GM19395 (cell line): Measurements from ENCODE around the gene PLCB4.
A peak's percentile ranks its signal among the peaks of the same experiment; 100 is the strongest.

Experiments
- ATAC-seq: cut with Tn5 transposase; IDR thresholded peaks from one replicate; pipeline ENCODE4 v1.9.1; 2021; ENCODE audit warnings: mild to moderate bottlenecking, moderate library complexity; ENCODE audit not compliant: unreplicated experiment

PLCB4 gene

GRCh38 chr20:9417665-9418064 is 348.8 kb downstream of the PLCB4 start:
- ATAC-seq = no peak

DNA sequence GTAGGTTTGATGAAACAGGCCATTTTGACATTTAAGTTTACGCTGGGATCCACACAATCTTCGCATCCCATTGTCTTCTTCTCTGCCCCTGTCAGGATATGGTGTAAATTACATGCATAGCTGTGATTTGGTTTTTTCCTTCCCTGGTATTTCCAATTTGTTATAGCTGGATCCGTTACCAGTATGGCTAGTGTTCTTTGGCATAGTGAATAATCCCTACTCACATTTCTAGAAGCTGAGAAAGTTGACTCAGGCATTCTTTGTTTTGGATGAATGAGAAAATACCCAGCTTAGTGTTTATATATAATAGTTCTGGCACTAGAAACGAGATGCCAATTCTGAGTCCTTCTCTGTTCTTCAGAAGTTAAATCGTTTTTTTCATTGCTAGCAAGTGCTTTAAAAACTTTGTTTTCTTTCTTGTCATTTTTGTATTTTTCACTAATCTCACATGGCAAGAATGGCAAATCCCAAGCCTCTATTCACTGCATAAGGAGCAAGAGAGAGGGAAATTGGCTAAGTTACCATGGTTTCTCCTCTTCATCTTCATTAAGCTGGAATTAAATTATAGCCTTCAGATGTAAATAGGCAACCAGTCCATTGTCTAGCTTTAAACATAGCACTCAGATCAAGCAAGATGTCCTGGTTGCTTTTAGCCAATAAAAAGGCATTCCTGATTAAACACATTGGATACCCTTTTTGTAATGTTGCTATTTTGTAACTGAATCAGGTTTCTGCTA is 353.6 kb downstream of the PLCB4 start:
- ATAC-seq = no peak

DNA sequence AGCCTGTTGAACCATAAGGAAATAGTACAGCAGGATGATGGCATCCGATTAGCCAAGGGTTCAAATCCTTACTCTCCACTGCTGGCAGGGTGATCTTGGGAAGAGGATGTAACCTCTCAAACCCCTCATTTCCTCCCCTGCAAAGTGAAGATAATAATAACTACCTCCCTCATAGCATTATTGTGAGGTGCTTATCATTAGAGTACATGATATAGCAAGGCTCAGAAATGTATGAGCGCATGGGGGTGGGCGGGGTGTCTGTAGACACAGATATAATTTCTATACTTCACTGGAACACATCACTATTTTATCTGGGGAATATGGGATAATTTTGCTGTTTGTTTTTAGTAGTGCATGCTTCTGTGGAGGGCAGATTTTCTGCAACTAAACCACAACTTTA is 355.7 kb downstream of the PLCB4 start:
- no peak for ATAC-seq

- no peak for ATAC-seq
Measured at GRCh38 chr20:9427430-9428291, 358.8 kb downstream of the PLCB4 start.

GRCh38 chr20:9428292-9428607 is 359.4 kb downstream of the PLCB4 start:
- no peak for ATAC-seq

DNA sequence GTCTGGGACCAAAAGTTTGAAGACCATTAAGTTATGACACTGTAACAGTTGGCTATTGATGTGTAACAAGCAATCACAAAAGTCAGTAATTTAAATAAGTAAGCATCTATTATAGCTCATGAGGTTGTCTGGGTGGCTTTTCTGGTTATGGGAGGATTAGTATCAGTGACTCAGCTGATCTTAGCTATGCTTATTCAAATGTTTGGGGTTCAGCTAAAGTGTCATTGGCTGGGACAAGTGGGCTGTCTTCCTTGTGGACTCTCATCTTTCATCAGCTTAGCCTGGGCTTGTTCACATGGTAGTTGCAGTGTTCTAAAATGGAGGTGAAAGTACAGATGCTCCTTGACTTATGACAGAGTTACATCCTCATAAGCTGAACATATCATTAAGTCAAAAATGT is 370.9 kb downstream of the PLCB4 start:
- no peak for ATAC-seq

DNA sequence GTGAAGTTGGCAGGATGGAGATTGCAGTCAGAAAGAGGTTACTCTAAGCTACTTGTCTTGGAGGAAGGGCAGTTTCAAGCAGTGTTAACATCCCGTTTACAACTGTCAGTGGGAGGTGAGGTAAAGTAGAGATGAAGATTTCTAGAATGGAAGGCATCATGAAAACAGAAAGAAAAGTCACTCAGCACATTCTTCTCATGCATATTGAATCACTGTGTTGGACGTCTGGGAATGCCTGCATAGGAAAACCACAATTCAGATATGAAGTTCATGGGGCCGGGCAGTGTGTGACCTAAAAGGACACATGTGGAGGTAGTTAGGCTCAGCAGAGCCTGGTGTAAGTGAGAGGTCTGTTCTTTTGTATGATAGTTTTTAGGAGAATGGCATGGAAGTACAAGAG is 372.0 kb downstream of the PLCB4 start:
- ATAC-seq = no peak

- peak; percentile 74 for ATAC-seq
Measured at GRCh38 chr20:9441948-9442347, 373.1 kb downstream of the PLCB4 start.

- ATAC-seq = peak; percentile 69
Measured at GRCh38 chr20:9442858-9443257, 374.0 kb downstream of the PLCB4 start.

- no peak for ATAC-seq
Measured at GRCh38 chr20:9444921-9445320, 376.0 kb downstream of the PLCB4 start.

DNA sequence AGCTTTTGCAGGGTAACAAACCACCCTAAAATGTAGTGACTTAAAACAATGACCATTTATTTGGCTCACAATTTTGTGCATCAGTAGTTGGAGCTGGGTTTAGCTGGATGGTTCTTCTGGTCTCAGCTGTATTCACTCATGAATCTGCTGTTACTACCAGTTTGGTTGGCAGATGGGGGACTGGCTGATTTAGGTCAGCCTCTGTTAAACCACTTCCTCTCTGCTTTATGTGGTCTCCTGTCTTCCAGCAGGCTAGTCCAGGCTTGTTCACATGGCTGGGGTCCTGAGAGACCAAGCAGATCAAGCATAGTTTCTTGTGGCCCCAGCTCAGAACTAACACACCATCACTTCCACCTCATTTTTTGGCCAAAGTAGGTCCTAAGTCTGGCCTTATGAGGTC is 378.3 kb downstream of the PLCB4 start:
- no peak for ATAC-seq

GRCh38 chr20:9453201-9453600 is 384.3 kb downstream of the PLCB4 start:
- no peak for ATAC-seq

DNA sequence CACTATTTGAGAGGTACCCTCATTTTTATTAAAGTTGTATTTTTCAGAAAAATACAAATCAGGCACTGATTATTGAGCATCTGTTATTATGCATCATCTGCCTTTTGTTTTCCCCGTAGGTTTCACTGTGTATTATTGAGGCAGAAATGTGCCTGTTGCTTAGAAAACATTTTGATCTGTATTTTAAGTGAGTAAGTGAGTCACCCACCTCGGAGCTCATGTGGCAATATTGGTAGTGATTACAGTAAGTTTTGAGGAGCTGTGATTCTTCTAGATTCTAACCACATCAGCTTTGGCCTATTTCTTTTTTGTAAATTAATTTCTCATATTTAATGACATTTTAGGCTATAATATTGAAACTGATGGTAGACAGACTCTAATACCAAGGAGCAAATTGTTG is 385.9 kb downstream of the PLCB4 start:
- no peak for ATAC-seq

DNA sequence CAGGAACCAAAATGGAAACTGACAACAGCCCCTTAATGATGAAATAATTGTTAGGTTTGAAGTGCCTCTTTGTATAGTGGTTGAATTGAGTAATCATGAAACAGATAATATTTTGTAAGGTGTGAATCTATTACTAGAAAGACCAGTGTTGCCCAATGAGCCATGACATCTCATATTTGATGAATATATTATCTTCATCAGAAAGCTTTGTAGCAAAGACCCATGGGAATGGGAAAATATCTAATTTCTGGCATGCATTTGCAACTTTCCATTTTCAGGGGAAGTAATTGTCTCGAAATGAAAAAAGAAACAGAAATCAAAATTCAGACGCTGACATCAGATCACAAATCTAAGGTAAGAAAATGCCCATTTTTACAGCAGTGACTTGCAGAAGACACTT is 388.2 kb downstream of the PLCB4 start:
- peak; percentile 58 for ATAC-seq

GRCh38 chr20:9458138-9458796 is 389.4 kb downstream of the PLCB4 start:
- ATAC-seq = peak; percentile 69

GRCh38 chr20:9460518-9460917 is 391.6 kb downstream of the PLCB4 start:
- ATAC-seq = no peak

GRCh38 chr20:9467995-9468394 is 399.1 kb downstream of the PLCB4 start:
- ATAC-seq = peak; percentile 77

DNA sequence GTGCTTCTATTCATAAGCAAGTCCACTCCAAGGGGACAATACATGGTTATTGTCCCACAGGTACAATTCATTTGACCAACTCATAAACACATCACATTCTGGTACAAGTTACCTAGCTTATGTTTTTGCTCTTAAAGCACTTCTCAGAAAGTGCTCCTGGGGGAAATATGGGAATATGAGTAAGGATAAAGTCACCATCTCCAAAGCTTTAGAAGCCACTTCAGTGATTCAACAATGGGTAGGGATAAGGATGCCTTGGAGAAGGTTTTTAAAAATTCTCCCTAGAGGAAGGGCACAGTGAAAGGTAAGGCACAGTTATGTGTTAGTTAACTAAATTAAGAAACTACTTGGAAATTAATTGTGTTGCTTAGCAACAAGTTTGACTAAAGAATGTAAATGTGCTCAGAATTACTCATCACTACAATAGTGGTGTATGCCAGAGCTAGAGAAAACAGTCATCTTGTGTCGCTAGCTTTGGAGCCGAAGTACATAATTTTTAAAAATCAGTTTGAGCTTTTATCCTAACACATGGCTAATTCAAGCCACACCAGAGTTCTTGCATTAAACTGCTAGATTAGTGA is 406.0 kb downstream of the PLCB4 start:
- ATAC-seq = no peak

GRCh38 chr20:9475456-9475855 is 406.6 kb downstream of the PLCB4 start:
- ATAC-seq = no peak

- ATAC-seq = no peak
Measured at GRCh38 chr20:9476174-9476573, 407.3 kb downstream of the PLCB4 start.

- no peak for ATAC-seq
Measured at GRCh38 chr20:9476637-9477036, 407.8 kb downstream of the PLCB4 start.

- ATAC-seq = no peak
Measured at GRCh38 chr20:9478771-9479170, 409.9 kb downstream of the PLCB4 start.
